ACHN (cell line): ENCODE measurements around the gene PTGDS.

Experiments used
- DNase-seq: peaks from one replicate; pipeline ENCODE4 v3.0.0-alpha.2; 2015
- in situ Hi-C: cut with HindIII; loops from 2 replicates; pipeline ENCODE4 v1.10.0; 2017; ENCODE audit warnings: low sequenced_read_pairs, low pct_ligation_motif_present, low pct_unique_long_range_greater_than_20kb

The PTGDS gene

GRCh38 chr9:137014776-137015539, 37.7 kb downstream of the PTGDS start:
- in situ Hi-C loops: no loop called here
- DNase-seq: no peak

DNA sequence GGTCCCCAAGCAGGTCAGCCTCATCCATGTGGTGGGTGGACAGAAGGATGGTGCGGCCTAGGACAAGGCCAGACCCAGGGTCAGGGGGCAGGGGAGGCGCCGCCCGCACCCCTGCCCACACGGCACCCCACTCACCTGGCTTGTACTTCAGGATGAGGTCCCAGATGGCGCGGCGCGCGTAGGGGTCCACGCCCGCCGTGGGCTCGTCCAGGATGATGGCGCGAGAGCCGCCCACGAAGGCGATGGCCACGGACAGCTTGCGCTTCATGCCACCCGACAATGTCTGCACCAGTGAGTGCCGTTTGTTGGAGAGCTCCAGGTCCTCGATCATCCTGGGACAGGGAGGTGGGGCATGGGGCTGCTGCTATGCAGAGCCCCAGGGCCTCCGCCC, 38.2 kb downstream of the PTGDS start:
- DNase-seq: no peak
- in situ Hi-C loops: no loop called here

DNA sequence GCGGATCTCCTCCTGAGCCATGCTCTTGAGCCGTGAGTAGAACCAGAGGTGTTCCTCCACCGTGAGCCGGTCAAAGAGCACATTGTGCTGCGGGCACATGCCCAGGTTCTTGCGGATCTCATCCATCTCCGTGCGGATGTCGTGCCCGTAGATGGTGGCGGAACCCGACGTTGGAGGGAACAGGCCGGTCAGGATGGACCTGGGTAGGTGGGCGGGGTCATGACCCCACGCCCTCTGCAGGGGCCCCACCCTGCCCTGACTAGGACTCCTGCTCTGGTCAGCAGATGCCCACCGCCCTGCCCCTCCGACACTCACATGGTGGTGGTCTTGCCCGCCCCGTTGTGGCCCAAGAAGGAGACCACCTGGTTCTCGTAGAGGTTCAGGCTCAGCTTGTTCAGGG, 38.7 kb downstream of the PTGDS start:
- no peak for DNase-seq
- in situ Hi-C loops: no loop called here

- in situ Hi-C loops: no loop called here
- no peak for DNase-seq
Observed at GRCh38 chr9:137016436-137016835, 39.1 kb downstream of the PTGDS start.

GRCh38 chr9:137017071-137017470, 39.8 kb downstream of the PTGDS start:
- DNase-seq: no peak
- in situ Hi-C loops: no loop called here

GRCh38 chr9:137017791-137018497, 40.6 kb downstream of the PTGDS start:
- in situ Hi-C loops: no loop called here
- no peak for DNase-seq

GRCh38 chr9:137018761-137019559, 41.7 kb downstream of the PTGDS start:
- in situ Hi-C loops: no loop called here
- DNase-seq: no peak

- DNase-seq: no peak
- in situ Hi-C loops: no loop called here
Observed at GRCh38 chr9:137019891-137020683, 42.8 kb downstream of the PTGDS start.

- no peak for DNase-seq
- in situ Hi-C loops: no loop called here
Observed at GRCh38 chr9:137020771-137021567, 43.7 kb downstream of the PTGDS start.

- in situ Hi-C loops: no loop called here
- no peak for DNase-seq
Observed at GRCh38 chr9:137021568-137021978, 44.3 kb downstream of the PTGDS start.

GRCh38 chr9:137021979-137022661, 44.8 kb downstream of the PTGDS start:
- in situ Hi-C loops: no loop called here
- peak; percentile 64 for DNase-seq

- DNase-seq: no peak
- in situ Hi-C loops: no loop called here
Observed at GRCh38 chr9:137022662-137023008, 45.3 kb downstream of the PTGDS start.

- DNase-seq: no peak
- in situ Hi-C loops: no loop called here
Observed at GRCh38 chr9:137023157-137023556, 45.9 kb downstream of the PTGDS start.

DNA sequence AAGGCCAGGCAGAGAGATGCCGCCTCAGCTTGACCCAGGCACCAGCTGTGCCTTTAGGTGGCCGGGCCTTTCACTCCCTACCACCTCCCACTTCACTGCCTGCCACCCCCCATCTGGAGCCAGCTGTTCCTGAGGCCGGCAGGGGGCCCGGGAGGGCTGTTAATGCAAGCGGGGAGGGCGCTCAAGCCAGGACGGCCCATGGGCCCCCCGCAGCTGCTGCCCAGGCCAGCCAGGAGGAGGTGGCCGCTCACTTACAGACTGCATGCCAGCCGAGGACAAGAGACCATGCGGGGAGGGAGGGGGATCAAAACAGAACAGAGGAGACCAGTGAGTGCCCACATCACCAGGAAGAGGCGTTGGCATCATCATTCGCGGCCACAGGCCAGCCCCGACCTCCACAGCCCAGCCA, 46.3 kb downstream of the PTGDS start:
- in situ Hi-C loops: no loop called here
- no peak for DNase-seq

- no peak for DNase-seq
- in situ Hi-C loops: no loop called here
Observed at GRCh38 chr9:137025517-137025966, 48.2 kb downstream of the PTGDS start.

GRCh38 chr9:137026384-137026783, 49.1 kb downstream of the PTGDS start:
- in situ Hi-C loops: no loop called here
- no peak for DNase-seq

GRCh38 chr9:137026828-137027227, 49.5 kb downstream of the PTGDS start:
- no peak for DNase-seq
- in situ Hi-C loops: no loop called here
